Mammary epithelial cell (primary cell): ENCODE measurements around the gene MGARP.

Experiments used
- EZH2 ChIP-seq: IDR thresholded peaks from 2 replicates; pipeline ENCODE4 v1.6.1; 2012; ENCODE audit warnings: low read length, inconsistent platforms, borderline replicate concordance
- TF ChIP-seq, protein P1 (sequence below), 2 donors: IDR thresholded peaks in 1 of 2; conservative IDR thresholded peaks in 1 of 2; 2 replicates each; pipeline ENCODE4 v1.5.1; 2011 to 2012; ENCODE audit warnings: inconsistent platforms in 2 of 2, low read length in 2 of 2, mild to moderate bottlenecking in 2 of 2, control low read depth in 1 of 2, low read depth in 1 of 2; ENCODE audit not compliant: insufficient read depth in 1 of 2; ENCODE audit errors: extremely low read depth in 1 of 2

DNA sequence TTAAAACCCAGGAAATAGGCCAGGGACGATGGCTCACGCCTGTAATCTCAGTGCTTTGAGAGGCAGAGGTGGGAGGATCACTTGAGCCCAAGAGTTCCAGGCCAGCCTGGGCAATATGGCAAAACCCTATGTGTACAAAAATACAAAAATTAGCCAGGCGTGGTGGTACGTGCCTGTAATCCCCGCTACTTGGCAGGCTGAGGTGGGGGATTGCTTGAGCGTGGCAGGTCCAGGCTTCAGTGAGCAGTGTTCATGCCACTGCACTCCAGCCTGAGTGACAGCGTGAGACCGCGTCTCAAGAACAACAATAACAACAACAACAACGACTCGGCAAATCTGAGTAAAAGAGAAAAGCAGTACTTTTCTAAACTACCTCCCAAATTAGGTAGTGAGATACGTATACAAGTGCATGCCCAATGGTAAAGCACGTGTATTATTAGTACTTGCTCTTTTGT is 35.2 kb upstream of the MGARP start:
- TF ChIP-seq, protein P1, sequence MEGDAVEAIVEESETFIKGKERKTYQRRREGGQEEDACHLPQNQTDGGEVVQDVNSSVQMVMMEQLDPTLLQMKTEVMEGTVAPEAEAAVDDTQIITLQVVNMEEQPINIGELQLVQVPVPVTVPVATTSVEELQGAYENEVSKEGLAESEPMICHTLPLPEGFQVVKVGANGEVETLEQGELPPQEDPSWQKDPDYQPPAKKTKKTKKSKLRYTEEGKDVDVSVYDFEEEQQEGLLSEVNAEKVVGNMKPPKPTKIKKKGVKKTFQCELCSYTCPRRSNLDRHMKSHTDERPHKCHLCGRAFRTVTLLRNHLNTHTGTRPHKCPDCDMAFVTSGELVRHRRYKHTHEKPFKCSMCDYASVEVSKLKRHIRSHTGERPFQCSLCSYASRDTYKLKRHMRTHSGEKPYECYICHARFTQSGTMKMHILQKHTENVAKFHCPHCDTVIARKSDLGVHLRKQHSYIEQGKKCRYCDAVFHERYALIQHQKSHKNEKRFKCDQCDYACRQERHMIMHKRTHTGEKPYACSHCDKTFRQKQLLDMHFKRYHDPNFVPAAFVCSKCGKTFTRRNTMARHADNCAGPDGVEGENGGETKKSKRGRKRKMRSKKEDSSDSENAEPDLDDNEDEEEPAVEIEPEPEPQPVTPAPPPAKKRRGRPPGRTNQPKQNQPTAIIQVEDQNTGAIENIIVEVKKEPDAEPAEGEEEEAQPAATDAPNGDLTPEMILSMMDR (conservative IDR thresholded peaks at IDR 0.05 in 1 of 2, IDR thresholded peaks at IDR 0.05 in 1 of 2; ENCODE audit: extremely low read depth in 1 of 2, insufficient read depth in 1 of 2, low read depth in 1 of 2, low read length in 2 of 2), result no peak
- TF ChIP-seq EZH2, result no peak
